ENCODE data around the gene FAM184A. TPM values are rescaled to one million over a fixed set of nuclear protein-coding genes. Genes with fewer than 3 reads are reported as not detected.

FAM184A gene
- total and polyA plus RNA-seq, 2 of the 8 experiments (the other 6 are each of a cell fraction or from before 2014, with no cell fraction given), result 6.3 to 11.3 TPM

DNA sequence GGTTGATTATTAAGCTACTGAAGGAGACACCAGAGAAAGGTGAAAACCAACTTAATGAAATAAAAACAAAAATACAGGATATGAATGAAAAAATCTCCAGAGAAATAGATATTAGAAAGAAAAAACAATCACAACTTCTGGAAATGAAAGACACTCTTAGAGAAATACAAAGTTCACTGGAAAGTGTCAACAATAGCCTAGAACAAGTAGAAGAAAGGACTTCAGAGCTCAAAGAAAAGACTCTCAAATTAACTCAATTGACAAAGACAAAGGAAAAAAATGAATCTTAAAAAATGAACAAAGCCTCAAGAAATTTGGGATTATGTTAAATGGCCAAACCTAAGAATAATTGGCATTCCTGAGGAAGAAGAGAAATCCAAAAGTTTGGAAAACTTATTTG is 133.2 kb downstream of the FAM184A start (continued):
- TF ChIP-seq, protein P1, sequence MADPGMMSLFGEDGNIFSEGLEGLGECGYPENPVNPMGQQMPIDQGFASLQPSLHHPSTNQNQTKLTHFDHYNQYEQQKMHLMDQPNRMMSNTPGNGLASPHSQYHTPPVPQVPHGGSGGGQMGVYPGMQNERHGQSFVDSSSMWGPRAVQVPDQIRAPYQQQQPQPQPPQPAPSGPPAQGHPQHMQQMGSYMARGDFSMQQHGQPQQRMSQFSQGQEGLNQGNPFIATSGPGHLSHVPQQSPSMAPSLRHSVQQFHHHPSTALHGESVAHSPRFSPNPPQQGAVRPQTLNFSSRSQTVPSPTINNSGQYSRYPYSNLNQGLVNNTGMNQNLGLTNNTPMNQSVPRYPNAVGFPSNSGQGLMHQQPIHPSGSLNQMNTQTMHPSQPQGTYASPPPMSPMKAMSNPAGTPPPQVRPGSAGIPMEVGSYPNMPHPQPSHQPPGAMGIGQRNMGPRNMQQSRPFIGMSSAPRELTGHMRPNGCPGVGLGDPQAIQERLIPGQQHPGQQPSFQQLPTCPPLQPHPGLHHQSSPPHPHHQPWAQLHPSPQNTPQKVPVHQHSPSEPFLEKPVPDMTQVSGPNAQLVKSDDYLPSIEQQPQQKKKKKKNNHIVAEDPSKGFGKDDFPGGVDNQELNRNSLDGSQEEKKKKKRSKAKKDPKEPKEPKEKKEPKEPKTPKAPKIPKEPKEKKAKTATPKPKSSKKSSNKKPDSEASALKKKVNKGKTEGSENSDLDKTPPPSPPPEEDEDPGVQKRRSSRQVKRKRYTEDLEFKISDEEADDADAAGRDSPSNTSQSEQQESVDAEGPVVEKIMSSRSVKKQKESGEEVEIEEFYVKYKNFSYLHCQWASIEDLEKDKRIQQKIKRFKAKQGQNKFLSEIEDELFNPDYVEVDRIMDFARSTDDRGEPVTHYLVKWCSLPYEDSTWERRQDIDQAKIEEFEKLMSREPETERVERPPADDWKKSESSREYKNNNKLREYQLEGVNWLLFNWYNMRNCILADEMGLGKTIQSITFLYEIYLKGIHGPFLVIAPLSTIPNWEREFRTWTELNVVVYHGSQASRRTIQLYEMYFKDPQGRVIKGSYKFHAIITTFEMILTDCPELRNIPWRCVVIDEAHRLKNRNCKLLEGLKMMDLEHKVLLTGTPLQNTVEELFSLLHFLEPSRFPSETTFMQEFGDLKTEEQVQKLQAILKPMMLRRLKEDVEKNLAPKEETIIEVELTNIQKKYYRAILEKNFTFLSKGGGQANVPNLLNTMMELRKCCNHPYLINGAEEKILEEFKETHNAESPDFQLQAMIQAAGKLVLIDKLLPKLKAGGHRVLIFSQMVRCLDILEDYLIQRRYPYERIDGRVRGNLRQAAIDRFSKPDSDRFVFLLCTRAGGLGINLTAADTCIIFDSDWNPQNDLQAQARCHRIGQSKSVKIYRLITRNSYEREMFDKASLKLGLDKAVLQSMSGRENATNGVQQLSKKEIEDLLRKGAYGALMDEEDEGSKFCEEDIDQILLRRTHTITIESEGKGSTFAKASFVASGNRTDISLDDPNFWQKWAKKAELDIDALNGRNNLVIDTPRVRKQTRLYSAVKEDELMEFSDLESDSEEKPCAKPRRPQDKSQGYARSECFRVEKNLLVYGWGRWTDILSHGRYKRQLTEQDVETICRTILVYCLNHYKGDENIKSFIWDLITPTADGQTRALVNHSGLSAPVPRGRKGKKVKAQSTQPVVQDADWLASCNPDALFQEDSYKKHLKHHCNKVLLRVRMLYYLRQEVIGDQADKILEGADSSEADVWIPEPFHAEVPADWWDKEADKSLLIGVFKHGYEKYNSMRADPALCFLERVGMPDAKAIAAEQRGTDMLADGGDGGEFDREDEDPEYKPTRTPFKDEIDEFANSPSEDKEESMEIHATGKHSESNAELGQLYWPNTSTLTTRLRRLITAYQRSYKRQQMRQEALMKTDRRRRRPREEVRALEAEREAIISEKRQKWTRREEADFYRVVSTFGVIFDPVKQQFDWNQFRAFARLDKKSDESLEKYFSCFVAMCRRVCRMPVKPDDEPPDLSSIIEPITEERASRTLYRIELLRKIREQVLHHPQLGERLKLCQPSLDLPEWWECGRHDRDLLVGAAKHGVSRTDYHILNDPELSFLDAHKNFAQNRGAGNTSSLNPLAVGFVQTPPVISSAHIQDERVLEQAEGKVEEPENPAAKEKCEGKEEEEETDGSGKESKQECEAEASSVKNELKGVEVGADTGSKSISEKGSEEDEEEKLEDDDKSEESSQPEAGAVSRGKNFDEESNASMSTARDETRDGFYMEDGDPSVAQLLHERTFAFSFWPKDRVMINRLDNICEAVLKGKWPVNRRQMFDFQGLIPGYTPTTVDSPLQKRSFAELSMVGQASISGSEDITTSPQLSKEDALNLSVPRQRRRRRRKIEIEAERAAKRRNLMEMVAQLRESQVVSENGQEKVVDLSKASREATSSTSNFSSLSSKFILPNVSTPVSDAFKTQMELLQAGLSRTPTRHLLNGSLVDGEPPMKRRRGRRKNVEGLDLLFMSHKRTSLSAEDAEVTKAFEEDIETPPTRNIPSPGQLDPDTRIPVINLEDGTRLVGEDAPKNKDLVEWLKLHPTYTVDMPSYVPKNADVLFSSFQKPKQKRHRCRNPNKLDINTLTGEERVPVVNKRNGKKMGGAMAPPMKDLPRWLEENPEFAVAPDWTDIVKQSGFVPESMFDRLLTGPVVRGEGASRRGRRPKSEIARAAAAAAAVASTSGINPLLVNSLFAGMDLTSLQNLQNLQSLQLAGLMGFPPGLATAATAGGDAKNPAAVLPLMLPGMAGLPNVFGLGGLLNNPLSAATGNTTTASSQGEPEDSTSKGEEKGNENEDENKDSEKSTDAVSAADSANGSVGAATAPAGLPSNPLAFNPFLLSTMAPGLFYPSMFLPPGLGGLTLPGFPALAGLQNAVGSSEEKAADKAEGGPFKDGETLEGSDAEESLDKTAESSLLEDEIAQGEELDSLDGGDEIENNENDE (IDR thresholded peaks at IDR 0.05; ENCODE audit: insufficient replicate concordance, low read length), result no peak
- TF ChIP-seq SP2 (IDR thresholded peaks at IDR 0.05; ENCODE audit: low read length), result no peak
- no peak for TF ChIP-seq SAP30 (IDR thresholded peaks at IDR 0.05; ENCODE audit: insufficient read depth, insufficient replicate concordance, low read length)
- no peak for TF ChIP-seq CTBP2 (IDR thresholded peaks at IDR 0.05; ENCODE audit: borderline replicate concordance, insufficient read depth, insufficient read length, low read length)
- TF ChIP-seq RAD21 (IDR thresholded peaks at IDR 0.05 in 1 of 2, conservative IDR thresholded peaks at IDR 0.05 in 1 of 2; ENCODE audit: low read depth in 2 of 2, low read length in 2 of 2), result no peak
- no peak for TF ChIP-seq NRF1 (IDR thresholded peaks at IDR 0.05; ENCODE audit: low read depth, low read length)
- TF ChIP-seq TEAD4 (IDR thresholded peaks at IDR 0.05; ENCODE audit: low read depth, low read length), result no peak
- no peak for TF ChIP-seq NANOG (IDR thresholded peaks at IDR 0.05; ENCODE audit: insufficient read depth, low read depth, low read length, poor library complexity, severe bottlenecking)
- TF ChIP-seq, protein P2, sequence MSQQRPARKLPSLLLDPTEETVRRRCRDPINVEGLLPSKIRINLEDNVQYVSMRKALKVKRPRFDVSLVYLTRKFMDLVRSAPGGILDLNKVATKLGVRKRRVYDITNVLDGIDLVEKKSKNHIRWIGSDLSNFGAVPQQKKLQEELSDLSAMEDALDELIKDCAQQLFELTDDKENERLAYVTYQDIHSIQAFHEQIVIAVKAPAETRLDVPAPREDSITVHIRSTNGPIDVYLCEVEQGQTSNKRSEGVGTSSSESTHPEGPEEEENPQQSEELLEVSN (IDR thresholded peaks at IDR 0.05), result no peak
- no peak for TF ChIP-seq GABPA (IDR thresholded peaks at IDR 0.05; ENCODE audit: borderline replicate concordance, insufficient read depth, low read length)
